OCI-LY7 (cell line): ENCODE data around the gene RHOB. TPM values are rescaled to one million over a fixed set of nuclear protein-coding genes. Genes with fewer than 3 reads are reported as not detected.
"Not testable (repeated sequence)": the region's sequence is repeated elsewhere in the genome, so short reads cannot be mapped to it uniquely, and the experiment has no call there.

Source experiments
- BruUV-seq: library from RNA; stranded (reverse); fragments of 400-500 nt; replicated peaks from 2 replicates; lab custom pipeline; 2021; lab: Mats Ljungman, UMichigan
- CTCF ChIA-PET: fragments of 300-600 bp; sonication (Branson Sonifier 250); formaldehyde crosslinking; loops from one replicate; lab custom pipeline; 2022; ENCODE audit warnings: antibody characterized with exemption; ENCODE audit not compliant: unreplicated experiment; lab: Charles Lee
- POLR2A ChIA-PET: fragments of 300-600 bp; sonication (Branson Sonifier 250); formaldehyde crosslinking; loops from one replicate; lab custom pipeline; 2022; ENCODE audit warnings: antibody characterized with exemption; lab: Charles Lee
- DNase-seq: peaks from one replicate; pipeline ENCODE4 v3.0.0-alpha.2; 2015; ENCODE audit warnings: low spot score
- H2AFZ ChIP-seq: fragments of 200-600 bp; sonication (generic), shearing (Covaris generic); 2 replicates; pipeline ENCODE4 v1.6.1; 2014; ENCODE audit warnings: mild to moderate bottlenecking, antibody characterized with exemption, low read length, moderate library complexity
- H3K27ac ChIP-seq: fragments of 200-600 bp; sonication (generic); 2 replicates; pipeline ENCODE4 v1.5.1; 2014; ENCODE audit warnings: mixed run types, low read depth, mild to moderate bottlenecking, moderate library complexity, low read length, inconsistent platforms; ENCODE audit not compliant: poor library complexity, severe bottlenecking
- H3K36me3 ChIP-seq: fragments of 200-600 bp; sonication (generic); 2 replicates; pipeline ENCODE4 v1.6.1; 2014; ENCODE audit warnings: mild to moderate bottlenecking, antibody characterized with exemption, low read length, moderate library complexity, mixed read lengths; ENCODE audit not compliant: insufficient read depth
- H3K4me1 ChIP-seq: fragments of 200-600 bp; sonication (generic); 2 replicates; pipeline ENCODE4 v1.5.1; 2014; ENCODE audit warnings: mild to moderate bottlenecking, low read length; ENCODE audit not compliant: insufficient read depth, poor library complexity, severe bottlenecking
- H3K4me2 ChIP-seq: fragments of 200-600 bp; sonication (generic); 2 replicates; pipeline ENCODE4 v1.6.1; 2014; ENCODE audit warnings: mild to moderate bottlenecking, low read length
- H3K4me3 ChIP-seq: fragments of 200-600 bp; sonication (generic); 2 replicates; pipeline ENCODE4 v1.5.1; 2014; ENCODE audit warnings: mild to moderate bottlenecking, low read depth, low read length; ENCODE audit not compliant: poor library complexity, severe bottlenecking
- H3K79me2 ChIP-seq: fragments of 200-600 bp; sonication (generic); 2 replicates; pipeline ENCODE4 v1.6.1; 2016; ENCODE audit warnings: low read depth, mild to moderate bottlenecking, low read length, moderate library complexity, mixed read lengths; ENCODE audit not compliant: insufficient read depth
- H3K9me2 ChIP-seq: fragments of 200-600 bp; sonication (generic); 2 replicates; pipeline ENCODE4 v1.6.1; 2016; ENCODE audit warnings: mild to moderate bottlenecking, low read length, mixed read lengths; ENCODE audit not compliant: insufficient read depth
- H3K9me3 ChIP-seq: fragments of 200-600 bp; sonication (generic); 2 replicates; pipeline ENCODE4 v1.6.1; 2014; ENCODE audit warnings: mild to moderate bottlenecking, mixed run types, low read length, mixed read lengths
- H4K20me1 ChIP-seq: fragments of 200-600 bp; sonication (generic); 2 replicates; pipeline ENCODE4 v1.6.1; 2014; ENCODE audit warnings: mild to moderate bottlenecking, antibody characterized with exemption, low read length, moderate library complexity, mixed read lengths; ENCODE audit not compliant: insufficient read depth
- EZH2phosphoT487 ChIP-seq: fragments of 200-600 bp; sonication (generic); IDR thresholded peaks from 2 replicates; pipeline ENCODE4 v1.6.1; 2018; ENCODE audit warnings: low read depth, borderline replicate concordance, mild to moderate bottlenecking, mixed run types, antibody characterized with exemption, low read length, moderate library complexity, mixed read lengths
- intact Hi-C: fragments of 100-400 bp; cut with micrococcal nuclease; formaldehyde crosslinking; loops from one replicate; pipeline ENCODE4 v1.10.0; 2022; ENCODE audit not compliant: unreplicated experiment
- total RNA-seq, 2 experiments: library from RNA; depleted of rRNA in 1 of 2; stranded (reverse); fragments of >200 nt in 1 of 2; shearing (Covaris generic) in 1 of 2; gene quantifications; 2 replicates each; pipeline ENCODE4 v1.2.3, GENCODE V29; 2014 to 2022
- TF ChIP-seq, protein P1 (sequence below): fragments of 200-600 bp; sonication (generic); conservative IDR thresholded peaks from 2 replicates; pipeline ENCODE4 v1.5.1; 2014; ENCODE audit warnings: mild to moderate bottlenecking, antibody characterized with exemption, low read length, moderate library complexity, mixed read lengths

The RHOB gene
- total RNA-seq, 2 experiments from 2014 or later, result 0.36 TPM; not detected in 1

DNA sequence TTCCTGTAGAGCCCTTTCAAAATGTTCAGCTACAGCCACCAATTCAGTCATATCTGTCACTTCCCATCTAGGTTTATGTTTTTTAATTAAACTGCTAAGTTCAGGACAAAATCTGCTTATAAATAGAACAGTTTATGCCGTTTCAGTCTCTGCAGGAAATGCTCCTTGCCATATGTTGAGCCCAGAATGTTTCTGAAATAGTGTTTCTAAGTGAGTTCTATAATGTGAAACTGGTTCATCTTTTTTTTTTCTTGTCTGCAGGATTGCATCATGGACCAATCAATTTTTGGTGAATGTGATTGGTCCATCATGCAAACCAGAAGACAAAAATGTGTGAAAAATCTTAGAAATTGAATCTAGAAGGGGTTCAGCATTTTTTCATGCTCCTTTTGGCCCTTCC lies 30.2 kb upstream of the RHOB start:
- H3K4me1 ChIP-seq, result no peaks in the 10 kb centered on the region
- TF ChIP-seq, protein P1, sequence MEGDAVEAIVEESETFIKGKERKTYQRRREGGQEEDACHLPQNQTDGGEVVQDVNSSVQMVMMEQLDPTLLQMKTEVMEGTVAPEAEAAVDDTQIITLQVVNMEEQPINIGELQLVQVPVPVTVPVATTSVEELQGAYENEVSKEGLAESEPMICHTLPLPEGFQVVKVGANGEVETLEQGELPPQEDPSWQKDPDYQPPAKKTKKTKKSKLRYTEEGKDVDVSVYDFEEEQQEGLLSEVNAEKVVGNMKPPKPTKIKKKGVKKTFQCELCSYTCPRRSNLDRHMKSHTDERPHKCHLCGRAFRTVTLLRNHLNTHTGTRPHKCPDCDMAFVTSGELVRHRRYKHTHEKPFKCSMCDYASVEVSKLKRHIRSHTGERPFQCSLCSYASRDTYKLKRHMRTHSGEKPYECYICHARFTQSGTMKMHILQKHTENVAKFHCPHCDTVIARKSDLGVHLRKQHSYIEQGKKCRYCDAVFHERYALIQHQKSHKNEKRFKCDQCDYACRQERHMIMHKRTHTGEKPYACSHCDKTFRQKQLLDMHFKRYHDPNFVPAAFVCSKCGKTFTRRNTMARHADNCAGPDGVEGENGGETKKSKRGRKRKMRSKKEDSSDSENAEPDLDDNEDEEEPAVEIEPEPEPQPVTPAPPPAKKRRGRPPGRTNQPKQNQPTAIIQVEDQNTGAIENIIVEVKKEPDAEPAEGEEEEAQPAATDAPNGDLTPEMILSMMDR, result no peak
- TF ChIP-seq EZH2phosphoT487, result no peak
- ChIA-PET CTCF (no interaction called here), POLR2A (no interaction called here)
- DNase-seq, result no peak
- no peaks in the 10 kb centered on the region for H3K9me2 ChIP-seq
- intact Hi-C loops, result no loop called here
- no peak overlapping the region for H3K4me2 ChIP-seq
- no peaks in the 10 kb centered on the region for H3K79me2 ChIP-seq
- H3K27ac ChIP-seq, result no peak overlapping the region
- no peaks in the 10 kb centered on the region for H4K20me1 ChIP-seq
- no TSS peak for BruUV-seq
- no peak overlapping the region for H2AFZ ChIP-seq
- no peaks in the 10 kb centered on the region for H3K9me3 ChIP-seq
- no peaks in the 10 kb centered on the region for H3K36me3 ChIP-seq
- no peak overlapping the region for H3K4me3 ChIP-seq

- H3K9me2 ChIP-seq, DNase-seq, intact Hi-C loops, H3K4me3 ChIP-seq, H3K4me2 ChIP-seq, H3K9me3 ChIP-seq, H4K20me1 ChIP-seq, CTCF ChIA-PET, BruUV-seq, H3K4me1 ChIP-seq, H3K27ac ChIP-seq, H3K36me3 ChIP-seq, H2AFZ ChIP-seq, H3K79me2 ChIP-seq, POLR2A ChIA-PET: not testable (repeated sequence)
Observed at GRCh38 chr2:20417230-20417821, 29.5 kb upstream of the RHOB start.

- BruUV-seq, result no TSS peak
- Histone ChIP-seq H3K4me3 (no peak overlapping the region), H3K4me2 (no peak overlapping the region), H3K4me1 (no peaks in the 10 kb centered on the region), H3K36me3 (no peaks in the 10 kb centered on the region), H3K79me2 (no peaks in the 10 kb centered on the region), H3K9me2 (no peaks in the 10 kb centered on the region), H2AFZ (no peak overlapping the region), H4K20me1 (no peaks in the 10 kb centered on the region), H3K27ac (no peak overlapping the region), H3K9me3 (no peaks in the 10 kb centered on the region)
- intact Hi-C loops, result no loop called here
- TF ChIP-seq, protein P1, result no peak
- no peak for TF ChIP-seq EZH2phosphoT487
- ChIA-PET POLR2A (no interaction called here), CTCF (no interaction called here)
- DNase-seq, result no peak
Observed at GRCh38 chr2:20418519-20418918, 28.4 kb upstream of the RHOB start.
